ENCODE data around the gene SUGCT. TPM values are rescaled to one million over a fixed set of nuclear protein-coding genes. Genes with fewer than 3 reads are reported as not detected.

Gene SUGCT
- polyA plus RNA-seq, 1 of the 3 experiments (the other 2 are of a cell fraction): 53.7 TPM

GRCh38 chr7:40276061-40276460 is 141.3 kb downstream of the SUGCT start:
- Histone ChIP-seq H3K4me1 (ENCODE audit: control insufficient read depth in 1 of 2, insufficient read depth in 2 of 2, low read depth in 1 of 2, low read length in 1 of 2) (no peaks in the 10 kb centered on the region; a peak in 1 of 4 replicates), H3K4me3 (ENCODE audit: low read depth in 2 of 2, low read length in 1 of 2) (no peak overlapping the region), H3K27ac (ENCODE audit: low read depth in 2 of 2, low read length in 1 of 2) (no peak overlapping the region), H3K9ac (no peak overlapping the region), H3K79me2 (ENCODE audit: insufficient read depth) (no peaks in the 10 kb centered on the region), H3K36me3 (replicated peaks in 1 of 2; ENCODE audit: control insufficient read depth in 1 of 2, insufficient read depth in 2 of 2, low read length in 1 of 2) (peaks cover 0 to 3% of the 10 kb centered on the region in 2 experiments), H3K9me2 (no peaks in the 10 kb centered on the region), H4K20me1 (ENCODE audit: insufficient read depth) (no peaks in the 10 kb centered on the region), H3K27me3 (ENCODE audit: insufficient read depth) (no peaks in the 10 kb centered on the region), H2AFZ (ENCODE audit: low read depth) (no peak overlapping the region), H3F3A (replicated peaks; ENCODE audit: insufficient read depth) (no peaks in the 10 kb centered on the region), H3K9me3 (no peaks in the 10 kb centered on the region), H3K4me2 (no peak overlapping the region)
- no peak for DNase-seq
- WGBS (ENCODE audit: low lambda C conversion rate): 87% methylated on average over 2 of the region's 2 CpGs
- ChIA-PET POLR2A (no interaction called here), CTCF (no interaction called here)
- no peak for TF ChIP-seq USF1 (IDR thresholded peaks at IDR 0.05; ENCODE audit: borderline replicate concordance, low read depth)
- TF ChIP-seq EZH2phosphoT487 (IDR thresholded peaks at IDR 0.05; ENCODE audit: borderline replicate concordance, low read depth): no peak
- TF ChIP-seq CTCF (IDR thresholded peaks at IDR 0.05): no peak
- no peak for TF ChIP-seq POLR2AphosphoS5 (IDR thresholded peaks at IDR 0.05; ENCODE audit: low read depth, low read length)
- TF ChIP-seq TCF12 (IDR thresholded peaks at IDR 0.05): no peak
- TF ChIP-seq RCOR1 (IDR thresholded peaks at IDR 0.05; ENCODE audit: low read length): no peak
- no peak for TF ChIP-seq MXI1 (IDR thresholded peaks at IDR 0.05; ENCODE audit: low read depth, low read length)
- TF ChIP-seq USF2 (IDR thresholded peaks at IDR 0.05; ENCODE audit: borderline replicate concordance, low read depth, low read length): no peak
- TF ChIP-seq GABPA (IDR thresholded peaks at IDR 0.05; ENCODE audit: low read depth): no peak
- no peak for TF ChIP-seq CHD2 (IDR thresholded peaks at IDR 0.05; ENCODE audit: low read length, partially characterized antibody)
- TF ChIP-seq FOXM1 (IDR thresholded peaks at IDR 0.05; ENCODE audit: low read depth): no peak
- no peak for TF ChIP-seq TEAD4 (IDR thresholded peaks at IDR 0.05; ENCODE audit: borderline replicate concordance, insufficient read depth)
- TF ChIP-seq JUND (IDR thresholded peaks at IDR 0.05): no peak
- no peak for TF ChIP-seq NFIC (IDR thresholded peaks at IDR 0.05; ENCODE audit: borderline replicate concordance)
- TF ChIP-seq REST (IDR thresholded peaks at IDR 0.05; ENCODE audit: low read depth, low read length): no peak

Measured in SK-N-SH (cell line).